Activated CD4-positive, alpha-beta T cell treated with anti-CD3 and anti-CD28 coated beads, Interleukin-2, Interleukin-6, amounts not matched to agents 100 ng/mL and 50 ng/mL, durations not matched to agents 16 hours and 8 hours (primary cell): ENCODE measurements around the gene ARTN.

Experiments used
- DNase-seq: peaks from one replicate; pipeline ENCODE4 v3.0.0-alpha.2; 2020

The ARTN gene

DNA sequence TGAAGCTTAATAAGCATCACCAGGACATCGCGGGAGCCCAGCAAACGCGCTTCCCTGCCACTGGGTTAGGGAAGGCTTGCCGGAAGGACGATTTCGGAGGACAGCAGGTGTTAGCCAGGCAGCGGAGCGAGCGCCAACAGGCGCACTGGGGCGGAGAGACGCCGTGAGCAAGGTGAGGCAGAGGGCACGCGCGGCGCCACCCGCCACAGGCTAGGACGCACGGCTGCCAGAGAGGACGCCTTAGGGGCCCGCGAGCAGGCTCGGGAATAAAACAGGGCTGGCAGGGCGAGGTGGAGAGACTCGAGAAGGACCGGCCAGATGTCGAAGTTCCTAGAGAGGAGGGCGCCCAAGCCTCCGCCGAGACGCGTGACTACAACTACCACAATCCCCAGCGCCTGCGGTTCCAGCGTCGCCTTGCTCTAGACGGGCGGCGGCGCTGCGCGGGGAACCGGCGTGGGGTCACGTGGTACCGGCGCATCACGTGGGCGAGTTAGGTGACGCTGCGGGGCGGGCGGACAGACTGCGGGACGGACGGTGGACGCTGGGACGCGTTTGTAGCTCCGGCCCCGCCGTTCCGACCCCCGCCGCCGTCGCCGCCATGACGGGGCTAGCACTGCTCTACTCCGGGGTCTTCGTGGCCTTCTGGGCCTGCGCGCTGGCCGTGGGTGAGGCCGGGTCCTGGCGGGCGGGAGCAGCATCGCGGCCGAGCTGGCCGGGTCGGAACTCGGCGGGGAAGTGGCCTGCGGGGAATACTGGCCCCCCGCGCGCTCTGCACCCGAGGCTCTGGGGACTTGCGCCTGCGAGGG is 41.0 kb downstream of the ARTN start, which contains the start of gene ATP6V0B:
TSS of gene ATP6V0B (plus strand) at position 518 of the 806 bp plus-strand sequence. CDS start at position 599, 81 bp downstream.
- peak; percentile 96 for DNase-seq

DNA sequence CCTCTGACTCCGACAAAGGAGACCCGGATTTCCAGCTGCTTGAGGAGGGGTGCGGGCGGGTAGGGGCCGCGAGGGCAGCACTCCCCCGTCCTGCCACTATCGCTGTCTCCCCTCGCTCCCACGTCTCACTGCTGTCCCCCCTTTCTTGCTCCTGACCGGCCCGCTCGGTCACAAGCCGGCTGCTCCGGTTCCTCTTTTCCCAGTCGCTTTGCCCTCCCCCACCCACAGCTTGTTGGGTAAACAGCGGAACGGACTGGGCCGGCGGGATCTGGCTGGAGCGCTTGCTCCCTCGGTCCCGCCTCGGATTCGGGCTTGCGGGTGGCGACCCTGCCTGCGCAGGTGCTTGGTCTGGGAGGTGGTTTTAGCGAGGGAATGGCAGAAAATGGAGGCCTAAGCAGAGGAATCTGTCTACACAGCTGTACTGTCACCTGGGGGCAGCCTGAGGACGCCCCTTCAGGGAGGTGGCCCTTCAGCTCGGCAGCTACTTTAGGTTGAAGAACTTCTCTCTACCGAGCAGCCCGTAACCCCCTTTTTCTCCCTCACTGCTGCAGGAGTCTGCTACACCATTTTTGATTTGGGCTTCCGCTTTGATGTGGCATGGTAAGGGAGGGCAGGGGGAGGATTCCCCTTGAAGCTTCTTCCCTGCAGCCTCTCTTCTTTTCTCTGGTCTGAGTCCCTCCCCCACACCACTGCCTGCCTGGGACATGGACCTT is 41.8 kb downstream of the ARTN start:
- DNase-seq, result peak; percentile 33

DNA sequence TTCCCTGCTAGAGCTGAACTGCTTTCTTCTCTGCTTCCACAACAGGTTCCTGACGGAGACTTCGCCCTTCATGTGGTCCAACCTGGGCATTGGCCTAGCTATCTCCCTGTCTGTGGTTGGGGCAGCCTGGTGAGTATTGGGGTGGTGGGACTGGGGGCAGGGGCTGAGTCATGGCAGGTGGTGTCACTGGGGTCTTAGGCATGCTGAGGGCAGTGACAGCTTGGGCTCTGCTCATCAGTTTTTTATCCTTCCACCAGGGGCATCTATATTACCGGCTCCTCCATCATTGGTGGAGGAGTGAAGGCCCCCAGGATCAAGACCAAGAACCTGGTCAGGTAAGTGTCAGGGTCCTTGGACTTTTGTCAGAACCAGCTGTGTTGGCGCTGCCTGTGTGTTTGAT is 42.4 kb downstream of the ARTN start:
- no peak for DNase-seq

DNA sequence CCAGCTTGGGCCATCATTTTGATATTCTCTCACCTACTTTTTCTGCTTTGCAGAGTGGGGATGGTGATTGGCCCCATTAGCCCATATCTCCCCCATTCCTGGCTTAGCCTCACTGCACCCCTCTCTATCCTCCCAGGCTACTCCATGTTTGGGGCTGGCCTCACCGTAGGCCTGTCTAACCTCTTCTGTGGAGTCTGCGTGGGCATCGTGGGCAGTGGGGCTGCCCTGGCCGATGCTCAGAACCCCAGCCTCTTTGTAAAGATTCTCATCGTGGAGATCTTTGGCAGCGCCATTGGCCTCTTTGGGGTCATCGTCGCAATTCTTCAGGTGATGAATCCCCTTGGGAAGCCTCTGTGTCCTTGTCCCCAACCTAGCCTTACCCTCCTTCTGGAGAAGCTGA is 43.3 kb downstream of the ARTN start:
- DNase-seq, result no peak

DNA sequence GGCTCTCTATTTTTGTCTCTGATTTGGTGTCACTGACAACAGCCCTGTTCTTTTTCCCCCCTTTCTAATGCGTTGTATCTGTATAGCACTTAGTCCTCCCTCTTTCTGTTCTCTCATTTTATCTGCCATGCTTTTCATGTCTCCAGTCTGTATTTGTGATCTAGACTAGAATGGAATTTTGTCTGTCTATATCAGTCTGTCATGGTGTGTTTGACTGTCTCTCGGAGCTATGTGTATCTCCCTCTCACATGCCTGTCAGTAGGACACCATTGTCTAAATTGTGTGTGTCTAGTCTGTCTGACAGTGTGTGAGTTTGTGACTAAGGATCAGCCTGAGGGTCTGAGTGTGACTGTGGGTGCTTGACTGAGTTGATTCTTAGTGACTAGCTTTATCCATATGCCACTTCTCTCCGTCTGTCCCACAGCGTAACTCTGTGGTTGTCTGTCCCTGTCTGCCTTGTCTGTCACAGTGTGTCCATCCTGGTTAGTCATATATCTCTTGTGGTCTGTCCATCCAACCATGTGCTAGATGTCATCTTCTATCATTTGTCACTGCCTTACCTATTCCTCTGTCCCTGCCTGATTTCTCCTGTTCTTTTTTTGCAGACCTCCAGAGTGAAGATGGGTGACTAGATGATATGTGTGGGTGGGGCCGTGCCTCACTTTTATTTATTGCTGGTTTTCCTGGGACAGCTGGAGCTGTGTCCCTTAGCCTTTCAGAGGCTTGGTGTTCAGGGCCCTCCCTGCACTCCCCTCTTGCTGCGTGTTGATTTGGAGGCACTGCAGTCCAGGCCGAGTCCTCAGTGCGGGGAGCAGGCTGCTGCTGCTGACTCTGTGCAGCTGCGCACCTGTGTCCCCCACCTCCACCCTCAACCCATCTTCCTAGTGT is 44.0 kb downstream of the ARTN start:
- DNase-seq, result no peak

DNA sequence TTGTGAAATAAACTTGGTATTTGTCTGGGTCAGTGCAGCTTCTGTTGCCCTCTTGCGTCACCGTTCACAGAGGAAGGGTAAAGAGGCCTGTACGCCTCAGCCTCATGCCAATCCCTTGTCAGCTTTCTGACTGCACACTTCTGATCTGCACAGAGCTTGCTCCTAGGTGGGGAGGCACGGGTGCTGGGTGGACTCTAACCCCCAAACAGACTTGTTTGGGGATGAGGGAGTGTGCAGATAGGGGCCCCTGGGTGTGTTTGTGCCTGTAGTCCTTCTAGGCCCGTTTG is 44.6 kb downstream of the ARTN start:
- no peak for DNase-seq

DNA sequence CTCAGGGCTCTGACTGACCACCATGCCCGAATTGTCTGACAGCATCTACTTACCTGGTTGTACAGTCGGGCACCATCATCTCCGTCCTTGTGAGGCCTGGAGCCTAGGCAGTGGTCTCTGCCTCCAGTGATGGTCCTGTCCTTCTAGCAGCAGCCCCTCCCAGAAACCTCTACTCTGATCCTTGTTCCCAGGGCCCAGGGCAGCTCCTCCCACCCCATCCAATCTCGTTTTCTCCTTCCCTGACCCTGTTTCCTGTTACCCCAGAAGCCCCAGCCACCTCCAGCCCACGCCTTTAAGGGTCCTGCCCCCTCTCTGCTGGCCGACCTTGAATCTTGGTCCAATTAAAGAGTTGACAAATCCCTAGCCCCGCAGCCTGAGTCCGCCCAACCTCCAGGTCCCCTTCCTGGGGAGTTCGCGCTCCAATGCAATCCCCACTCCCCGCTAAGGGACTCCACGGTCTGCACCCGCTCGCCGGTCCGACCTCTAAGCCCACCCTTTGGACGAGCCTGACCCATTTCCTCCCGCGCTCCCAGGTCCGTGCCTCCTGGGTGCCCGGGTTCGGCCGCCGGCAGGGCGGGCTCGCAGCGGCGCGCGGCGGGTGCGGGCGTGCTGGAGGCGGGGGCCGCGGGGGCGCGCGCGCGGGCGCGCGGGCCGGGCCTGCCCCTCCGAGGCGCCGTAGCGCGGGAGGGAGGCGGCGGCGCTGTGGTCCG is 45.1 kb downstream of the ARTN start, which contains the start of gene B4GALT2:
TSS of gene B4GALT2 (plus strand) at position 660 of the 710 bp plus-strand sequence. CDS start 1,951 bp downstream, outside the sequence.
- DNase-seq, result peak; percentile 67

DNA sequence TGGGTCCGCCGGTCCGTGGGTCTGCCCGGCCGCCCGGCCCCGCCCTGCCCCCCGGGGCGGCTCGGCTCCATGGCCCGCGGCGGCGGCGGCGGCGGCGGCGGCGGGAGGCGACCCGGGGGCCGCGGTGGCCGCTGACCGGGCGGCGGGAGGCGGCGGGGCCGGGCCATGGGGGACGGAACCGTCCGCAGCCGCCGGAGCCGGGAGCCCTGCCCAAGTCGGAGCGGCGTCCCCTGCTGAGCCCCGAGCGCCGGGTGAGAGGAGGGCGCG is 45.6 kb downstream of the ARTN start:
- no peak for DNase-seq

DNA sequence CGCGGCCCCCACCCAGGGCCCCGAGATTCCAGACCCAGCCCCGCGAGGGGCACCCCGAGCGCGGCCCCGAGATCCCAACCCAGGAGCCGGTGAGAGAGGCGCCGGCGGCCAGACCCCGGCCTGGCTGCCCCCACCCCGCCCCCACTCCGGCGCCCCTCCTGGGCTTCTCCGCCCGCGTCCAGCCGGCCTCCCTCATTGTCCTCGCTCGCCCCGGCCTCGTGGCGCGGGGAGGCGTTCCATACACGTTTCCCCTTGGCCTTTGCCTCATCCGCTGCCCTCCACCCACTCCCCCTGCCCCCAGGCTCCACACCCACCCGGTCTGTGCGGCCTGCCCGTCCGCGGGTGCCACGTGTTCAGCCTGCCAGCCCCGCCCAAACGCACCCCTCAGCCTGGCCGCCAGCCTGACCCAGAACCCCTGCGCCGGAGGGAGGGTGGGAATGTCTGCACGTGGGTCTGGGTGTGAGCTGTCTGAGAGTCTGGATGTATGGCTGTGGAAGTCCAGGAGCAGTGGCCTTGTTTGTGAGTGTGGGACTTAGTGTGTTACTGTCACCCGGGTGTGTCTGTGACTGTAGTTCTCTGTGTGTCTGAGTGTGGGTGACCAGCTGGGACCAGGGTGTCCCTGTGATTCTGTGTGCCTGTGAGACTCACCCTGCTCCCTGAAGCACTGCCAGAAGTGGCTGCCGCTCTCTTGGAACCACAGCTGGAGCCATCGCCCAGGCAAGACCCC is 46.1 kb downstream of the ARTN start:
- DNase-seq, result peak; percentile 73

DNA sequence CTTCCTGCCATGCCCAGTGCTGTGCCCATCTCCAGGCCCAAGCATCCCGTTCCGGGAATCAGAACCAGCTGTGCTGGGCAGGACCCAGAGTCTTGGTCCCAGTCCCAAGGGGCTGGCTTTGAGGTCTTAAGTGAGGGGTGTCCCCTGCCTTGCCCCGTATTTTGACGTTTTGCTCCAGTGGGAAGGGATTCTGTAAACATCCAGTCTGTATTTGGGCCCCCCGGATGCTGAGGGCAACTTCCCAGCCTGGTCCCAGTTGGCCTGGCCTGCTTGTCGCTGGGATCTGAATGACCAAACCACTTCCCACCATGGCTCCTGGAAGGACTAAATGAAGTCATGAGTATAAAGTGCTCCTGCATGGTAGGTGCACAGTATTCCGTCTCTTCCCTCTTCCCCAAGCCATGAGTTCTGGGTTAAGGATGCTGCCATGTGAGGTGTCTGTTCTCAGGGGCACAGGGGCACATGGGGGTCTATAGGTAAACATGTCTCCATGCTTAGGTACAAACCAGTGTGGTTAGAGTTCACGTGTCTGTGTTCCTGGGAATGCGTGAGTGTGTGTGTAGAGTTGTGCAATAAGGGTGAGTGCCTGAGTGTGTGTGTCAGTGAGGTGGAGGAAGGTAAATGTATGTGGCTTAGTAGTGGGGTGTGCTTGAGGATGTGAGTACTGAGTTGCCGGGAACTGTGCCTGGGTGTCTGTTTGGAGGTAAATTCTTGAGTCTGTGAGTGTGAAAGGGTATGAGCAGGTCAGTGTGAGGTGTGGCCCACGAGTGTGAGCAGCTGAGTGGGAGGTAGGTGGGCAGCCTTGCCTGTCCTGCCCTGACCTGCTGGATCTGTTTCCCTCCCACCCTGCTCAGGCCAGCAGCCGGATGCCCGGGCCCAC is 46.9 kb downstream of the ARTN start:
- DNase-seq, result no peak

DNA sequence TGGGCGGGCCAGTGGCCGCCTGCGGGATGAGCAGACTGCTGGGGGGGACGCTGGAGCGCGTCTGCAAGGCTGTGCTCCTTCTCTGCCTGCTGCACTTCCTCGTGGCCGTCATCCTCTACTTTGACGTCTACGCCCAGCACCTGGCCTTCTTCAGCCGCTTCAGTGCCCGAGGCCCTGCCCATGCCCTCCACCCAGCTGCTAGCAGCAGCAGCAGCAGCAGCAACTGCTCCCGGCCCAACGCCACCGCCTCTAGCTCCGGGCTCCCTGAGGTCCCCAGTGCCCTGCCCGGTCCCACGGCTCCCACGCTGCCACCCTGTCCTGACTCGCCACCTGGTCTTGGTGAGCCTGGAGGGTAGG is 47.5 kb downstream of the ARTN start:
- no peak for DNase-seq

DNA sequence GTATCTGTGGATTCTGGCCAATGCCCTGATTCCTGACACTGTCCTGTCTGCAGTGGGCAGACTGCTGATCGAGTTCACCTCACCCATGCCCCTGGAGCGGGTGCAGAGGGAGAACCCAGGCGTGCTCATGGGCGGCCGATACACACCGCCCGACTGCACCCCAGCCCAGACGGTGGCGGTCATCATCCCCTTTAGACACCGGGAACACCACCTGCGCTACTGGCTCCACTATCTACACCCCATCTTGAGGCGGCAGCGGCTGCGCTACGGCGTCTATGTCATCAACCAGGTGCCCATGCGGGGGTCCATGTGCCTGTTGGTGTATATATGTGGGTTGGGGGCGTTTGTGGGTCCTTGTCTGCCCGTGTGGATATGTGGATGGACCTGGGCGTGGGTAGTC is 48.0 kb downstream of the ARTN start:
- no peak for DNase-seq

DNA sequence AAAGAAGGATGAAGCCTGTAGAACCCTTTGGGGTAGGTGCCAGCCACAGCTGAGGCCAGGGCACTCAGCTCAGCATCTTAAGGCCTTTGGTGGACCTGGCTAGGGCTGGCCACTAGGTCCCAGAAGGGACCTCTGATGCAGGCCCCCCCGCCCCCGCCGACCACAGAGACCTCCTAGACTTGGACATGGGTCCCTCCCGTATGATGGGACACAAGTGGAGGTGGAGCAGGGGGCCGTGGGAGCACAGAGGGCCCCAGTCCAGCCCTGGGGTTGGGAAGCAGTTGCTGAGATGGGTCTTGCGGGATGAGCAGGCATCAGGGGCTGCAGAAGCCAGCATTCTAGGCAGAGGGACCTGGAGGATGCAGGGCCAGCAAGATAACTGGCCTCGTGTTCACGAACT is 48.6 kb downstream of the ARTN start:
- no peak for DNase-seq

DNA sequence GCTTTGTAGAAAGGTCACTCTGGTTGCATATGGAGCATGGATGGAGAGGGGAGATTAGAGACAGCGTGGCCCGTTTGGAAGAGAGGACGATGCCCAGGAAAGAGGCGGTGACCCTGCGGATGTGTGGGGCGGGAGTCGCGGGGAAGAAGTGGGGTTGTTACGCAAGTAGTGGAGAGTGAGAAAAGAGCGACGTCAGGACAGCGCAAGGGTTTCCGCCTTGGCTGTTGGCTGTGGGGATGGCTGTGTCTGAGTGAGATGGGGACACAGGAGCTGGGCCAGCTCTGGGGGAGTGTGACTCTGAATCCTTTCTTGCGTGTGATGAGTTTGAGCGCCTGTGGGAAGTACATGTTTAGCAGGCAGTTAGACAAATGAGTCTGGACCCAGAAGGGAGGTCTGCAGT is 49.2 kb downstream of the ARTN start:
- no peak for DNase-seq

DNA sequence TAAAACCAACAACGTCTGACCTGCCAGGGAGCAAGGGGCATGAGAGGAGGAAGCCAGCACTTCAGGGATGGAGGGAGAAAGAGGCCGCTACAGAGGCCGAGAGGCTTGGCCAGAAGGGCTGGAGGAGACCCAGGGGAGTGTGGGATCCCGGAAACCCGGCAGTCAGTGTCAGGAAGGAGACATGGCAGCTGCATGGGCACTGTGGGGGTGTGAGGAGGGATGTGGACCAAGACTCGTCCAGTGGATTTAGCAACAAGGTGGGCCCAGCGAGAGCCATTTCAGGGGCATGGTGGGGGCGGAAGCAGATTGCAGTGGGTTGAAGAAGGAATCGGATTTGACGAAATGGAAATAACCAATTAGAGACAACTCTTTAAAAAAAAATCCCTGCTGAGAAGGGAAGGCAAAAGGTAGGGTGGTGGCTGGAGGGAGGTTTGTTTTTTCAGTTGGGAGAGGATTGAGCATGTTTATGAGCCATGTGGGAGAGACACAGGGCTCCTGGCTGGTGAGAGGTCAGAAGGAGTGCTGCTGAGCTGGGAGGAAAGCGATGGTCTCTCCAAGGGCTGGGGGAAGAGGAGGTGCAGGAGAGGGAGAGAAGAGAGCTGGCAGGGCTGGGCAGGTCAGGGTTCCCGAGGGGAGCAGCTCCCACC is 49.8 kb downstream of the ARTN start:
- DNase-seq, result no peak

DNA sequence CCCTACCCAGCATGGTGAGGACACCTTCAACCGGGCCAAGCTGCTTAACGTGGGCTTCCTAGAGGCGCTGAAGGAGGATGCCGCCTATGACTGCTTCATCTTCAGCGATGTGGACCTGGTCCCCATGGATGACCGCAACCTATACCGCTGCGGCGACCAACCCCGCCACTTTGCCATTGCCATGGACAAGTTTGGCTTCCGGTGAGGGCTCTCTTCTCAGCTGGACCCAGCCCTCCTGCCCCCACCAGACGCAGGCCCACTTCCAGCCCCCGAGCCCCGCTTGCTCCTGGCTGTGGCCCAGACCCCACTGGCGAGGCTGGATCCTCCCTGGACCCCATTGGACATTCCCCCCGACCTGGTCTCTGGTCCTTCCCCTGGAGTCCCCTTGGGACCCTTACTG is 51.3 kb downstream of the ARTN start:
- DNase-seq, result no peak

DNA sequence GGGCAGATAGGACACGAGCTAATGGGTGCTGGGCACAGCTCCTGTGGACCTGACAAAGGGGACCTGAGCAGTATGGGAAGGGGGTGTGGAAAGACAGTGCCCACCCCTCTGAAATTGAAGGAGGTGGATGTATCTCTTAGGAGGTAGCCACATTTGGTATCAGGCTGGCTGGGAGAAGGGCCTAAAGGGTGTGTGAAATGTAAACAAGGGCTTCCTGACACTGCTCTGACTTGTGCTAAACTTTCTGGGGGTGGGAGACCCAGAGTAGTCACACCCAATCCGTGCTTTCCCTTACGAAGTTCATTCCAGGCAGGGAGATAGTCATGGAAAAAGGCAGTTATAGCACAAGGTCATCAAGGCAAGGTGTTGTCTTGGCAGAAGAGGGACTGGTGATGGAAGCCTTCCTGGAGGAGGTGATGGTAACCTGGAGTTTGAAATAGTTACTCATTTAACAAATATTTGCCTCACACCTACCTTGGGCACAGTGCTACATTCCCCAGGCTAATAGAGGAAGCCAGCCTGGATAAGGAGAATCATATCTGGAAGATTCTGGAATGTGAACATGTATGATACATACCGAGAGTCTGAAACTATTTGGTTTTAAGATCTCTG is 52.5 kb downstream of the ARTN start:
- no peak for DNase-seq

DNA sequence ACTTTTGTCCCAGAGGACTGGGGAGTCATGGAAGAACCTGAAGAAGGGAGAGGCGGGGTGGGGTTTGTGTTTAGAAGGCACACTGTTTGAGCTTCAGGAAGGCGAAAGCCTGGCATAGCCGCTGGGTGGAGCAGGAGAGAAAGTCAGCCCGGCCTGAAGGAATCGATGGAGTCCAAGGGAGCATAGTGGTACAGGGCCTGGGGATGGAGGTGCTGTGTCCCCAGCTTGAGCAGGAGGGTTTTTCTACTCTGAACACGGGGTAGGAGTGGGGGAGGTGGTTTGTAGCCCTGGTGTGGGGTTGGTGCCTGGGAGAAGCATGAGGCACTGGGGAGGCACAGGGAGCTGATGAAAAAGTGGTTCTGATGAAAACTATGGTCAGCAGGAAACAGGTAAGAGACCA is 53.1 kb downstream of the ARTN start:
- no peak for DNase-seq
